Loucy (cell line): ENCODE data around the gene PDE8A.

Experiments
- H2AFZ ChIP-seq: fragments of 200-600 bp; sonication (generic); 2 replicates; pipeline ENCODE4 v1.6.0; 2016; ENCODE audit warnings: antibody characterized with exemption, mild to moderate bottlenecking, low read length, moderate library complexity
- H3F3A ChIP-seq: fragments of 200-600 bp; 2 replicates; pipeline ENCODE4 v1.6.0; 2016; ENCODE audit warnings: antibody characterized with exemption, low read depth, mild to moderate bottlenecking
- H3K27me3 ChIP-seq: fragments of 200-600 bp; sonication (generic); 2 replicates; pipeline ENCODE4 v1.6.1; 2014; ENCODE audit warnings: low read length, mild to moderate bottlenecking; ENCODE audit not compliant: insufficient read depth, poor library complexity, severe bottlenecking
- H3K36me3 ChIP-seq: fragments of 200-600 bp; sonication (generic); 2 replicates; pipeline ENCODE4 v1.6.1; 2016; ENCODE audit warnings: low read length; ENCODE audit not compliant: insufficient read depth
- H3K4me1 ChIP-seq: fragments of 200-600 bp; sonication (generic); 2 replicates; pipeline ENCODE4 v1.5.1; 2014; ENCODE audit warnings: low read length, mild to moderate bottlenecking; ENCODE audit not compliant: insufficient read depth, poor library complexity, severe bottlenecking
- H3K4me2 ChIP-seq: fragments of 200-600 bp; sonication (generic); 2 replicates; pipeline ENCODE4 v1.6.0; 2014; ENCODE audit warnings: antibody characterized with exemption, low read length, low read depth, mild to moderate bottlenecking; ENCODE audit not compliant: poor library complexity, severe bottlenecking
- H3K4me3 ChIP-seq: fragments of 200-600 bp; sonication (generic); 2 replicates; pipeline ENCODE4 v1.5.1; 2014; ENCODE audit warnings: low read length, mild to moderate bottlenecking, mixed read lengths; ENCODE audit not compliant: poor library complexity, severe bottlenecking
- H3K79me2 ChIP-seq: fragments of 200-600 bp; sonication (generic); 2 replicates; pipeline ENCODE4 v1.6.1; 2014; ENCODE audit warnings: low read length; ENCODE audit not compliant: insufficient read depth
- H3K9ac ChIP-seq: fragments of 200-600 bp; sonication (generic); 2 replicates; pipeline ENCODE4 v1.6.0; 2014; ENCODE audit warnings: mild to moderate bottlenecking, low read depth, low read length, moderate library complexity; ENCODE audit not compliant: poor library complexity, severe bottlenecking
- H3K9me2 ChIP-seq: fragments of 200-600 bp; sonication (generic); replicated peaks from 2 replicates; pipeline ENCODE4 v1.6.1; 2016; ENCODE audit warnings: low read depth, low read length, mixed read lengths
- H3K9me3 ChIP-seq: fragments of 200-600 bp; sonication (generic); 2 replicates; pipeline ENCODE4 v1.6.1; 2014; ENCODE audit warnings: mild to moderate bottlenecking, antibody characterized with exemption, low read length, low read depth; ENCODE audit not compliant: insufficient read depth
- H4K20me1 ChIP-seq: fragments of 200-600 bp; sonication (generic); 2 replicates; pipeline ENCODE4 v1.6.0; 2014; ENCODE audit warnings: antibody characterized with exemption, low read length, mild to moderate bottlenecking; ENCODE audit not compliant: insufficient read depth, poor library complexity, severe bottlenecking
- EZH2phosphoT487 ChIP-seq: fragments of 200-600 bp; IDR thresholded peaks from 2 replicates; pipeline ENCODE4 v1.6.1; 2018; ENCODE audit warnings: antibody characterized with exemption, mild to moderate bottlenecking, moderate library complexity, borderline replicate concordance
- TF ChIP-seq, protein P1 (sequence below): fragments of 200-600 bp; sonication (generic); conservative IDR thresholded peaks from 2 replicates; pipeline ENCODE4 v1.5.1; 2014; ENCODE audit warnings: mild to moderate bottlenecking, antibody characterized with exemption, low read length

PDE8A gene

DNA sequence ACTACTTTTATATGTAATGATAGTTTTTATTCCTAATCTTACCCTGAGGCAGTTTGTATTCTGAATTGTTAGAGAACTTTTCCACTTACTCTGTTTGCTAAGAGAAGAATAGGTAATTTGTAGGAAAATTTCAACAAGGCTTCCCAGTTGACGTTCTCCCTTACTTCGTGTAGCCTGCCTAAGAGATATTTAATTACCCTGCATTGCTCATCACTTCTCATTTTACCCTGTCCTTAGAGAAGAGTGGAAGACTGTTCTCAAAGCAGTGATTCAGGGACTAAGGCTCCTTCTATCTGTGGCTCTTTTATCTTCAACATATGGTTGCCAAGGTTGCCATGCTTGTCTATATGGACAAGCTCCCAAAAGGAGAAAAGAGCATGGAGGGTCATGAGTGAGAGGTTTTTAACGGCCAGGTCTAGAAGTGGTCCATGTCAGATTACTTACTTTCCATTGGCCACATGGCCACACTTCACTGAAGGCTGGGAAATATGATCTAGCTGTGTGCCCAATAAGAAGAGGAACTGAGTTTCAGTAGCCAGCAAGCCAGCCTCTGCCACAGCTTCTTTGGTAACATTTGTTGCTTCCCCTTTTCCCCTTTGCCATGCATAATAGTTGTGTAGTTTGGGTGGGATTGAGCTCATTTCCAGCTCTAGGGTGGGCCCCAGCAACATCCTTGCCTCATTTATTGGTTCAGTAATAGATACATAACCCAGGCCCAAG is 22.1 kb downstream of the PDE8A start:
- H3K79me2 ChIP-seq = peaks cover 76% of the 10 kb centered on the region
- peaks cover 18% of the 10 kb centered on the region for H3K4me1 ChIP-seq
- no peak overlapping the region for H2AFZ ChIP-seq
- no peaks in the 10 kb centered on the region for H3K9me2 ChIP-seq
- H3K9ac ChIP-seq = no peak overlapping the region
- no peak overlapping the region for H3K4me2 ChIP-seq
- TF ChIP-seq, protein P1, sequence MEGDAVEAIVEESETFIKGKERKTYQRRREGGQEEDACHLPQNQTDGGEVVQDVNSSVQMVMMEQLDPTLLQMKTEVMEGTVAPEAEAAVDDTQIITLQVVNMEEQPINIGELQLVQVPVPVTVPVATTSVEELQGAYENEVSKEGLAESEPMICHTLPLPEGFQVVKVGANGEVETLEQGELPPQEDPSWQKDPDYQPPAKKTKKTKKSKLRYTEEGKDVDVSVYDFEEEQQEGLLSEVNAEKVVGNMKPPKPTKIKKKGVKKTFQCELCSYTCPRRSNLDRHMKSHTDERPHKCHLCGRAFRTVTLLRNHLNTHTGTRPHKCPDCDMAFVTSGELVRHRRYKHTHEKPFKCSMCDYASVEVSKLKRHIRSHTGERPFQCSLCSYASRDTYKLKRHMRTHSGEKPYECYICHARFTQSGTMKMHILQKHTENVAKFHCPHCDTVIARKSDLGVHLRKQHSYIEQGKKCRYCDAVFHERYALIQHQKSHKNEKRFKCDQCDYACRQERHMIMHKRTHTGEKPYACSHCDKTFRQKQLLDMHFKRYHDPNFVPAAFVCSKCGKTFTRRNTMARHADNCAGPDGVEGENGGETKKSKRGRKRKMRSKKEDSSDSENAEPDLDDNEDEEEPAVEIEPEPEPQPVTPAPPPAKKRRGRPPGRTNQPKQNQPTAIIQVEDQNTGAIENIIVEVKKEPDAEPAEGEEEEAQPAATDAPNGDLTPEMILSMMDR = no peak
- TF ChIP-seq EZH2phosphoT487 = no peak
- no peaks in the 10 kb centered on the region for H3K36me3 ChIP-seq
- H3K4me3 ChIP-seq = no peak overlapping the region
- H3K27me3 ChIP-seq = no peaks in the 10 kb centered on the region
- no peaks in the 10 kb centered on the region for H4K20me1 ChIP-seq
- no peaks in the 10 kb centered on the region for H3K9me3 ChIP-seq
- H3F3A ChIP-seq = no peaks in the 10 kb centered on the region

DNA sequence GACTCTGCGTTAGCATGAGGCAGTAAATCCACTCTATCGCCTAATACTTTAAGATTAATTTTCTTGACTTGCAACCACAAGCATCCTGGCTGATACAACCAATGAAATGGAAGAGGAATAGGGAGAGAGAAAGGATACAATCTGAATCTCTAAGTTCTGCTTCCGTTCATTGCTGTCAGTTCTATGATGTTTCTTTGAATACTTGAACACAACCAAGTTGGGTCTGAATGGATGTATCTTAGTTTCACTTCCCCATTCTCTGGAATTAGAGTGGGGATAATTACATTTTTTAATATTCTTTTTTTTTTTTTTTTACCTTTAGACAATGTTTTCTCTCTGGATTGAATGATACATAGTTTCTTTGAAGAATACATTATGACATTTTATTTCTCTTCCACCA is 22.9 kb downstream of the PDE8A start:
- Histone ChIP-seq H3K36me3 (no peaks in the 10 kb centered on the region), H3K9me2 (no peaks in the 10 kb centered on the region), H3K27me3 (no peaks in the 10 kb centered on the region), H3K9ac (no peak overlapping the region), H3K4me3 (no peak overlapping the region), H3F3A (peaks cover 1% of the 10 kb centered on the region), H3K9me3 (no peaks in the 10 kb centered on the region), H3K4me2 (no peak overlapping the region), H3K4me1 (peaks cover 26% of the 10 kb centered on the region), H2AFZ (no peak overlapping the region), H3K79me2 (peaks cover 77% of the 10 kb centered on the region), H4K20me1 (no peaks in the 10 kb centered on the region)
- TF ChIP-seq, protein P1 = no peak

DNA sequence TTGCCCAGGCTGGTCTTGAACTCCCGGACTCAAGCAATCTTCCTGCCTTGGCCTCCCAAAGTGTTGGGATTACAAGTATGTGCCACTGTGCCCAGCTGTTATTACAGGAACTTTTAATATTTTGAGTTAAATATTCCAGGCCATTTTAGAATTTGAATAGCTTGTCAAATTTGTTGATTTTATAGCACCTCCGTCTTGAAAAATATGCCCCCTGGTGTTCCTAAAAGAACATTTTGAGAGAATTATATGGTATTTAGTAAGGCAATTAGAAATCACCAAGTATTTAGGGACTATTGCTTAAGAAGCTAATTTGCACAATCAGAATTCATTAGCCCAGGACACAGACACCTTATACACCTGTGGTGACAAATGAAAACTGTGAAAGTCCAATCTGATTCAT is 23.7 kb downstream of the PDE8A start:
- no peaks in the 10 kb centered on the region for H4K20me1 ChIP-seq
- no peaks in the 10 kb centered on the region for H3K9me2 ChIP-seq
- no peak overlapping the region for H2AFZ ChIP-seq
- H3K27me3 ChIP-seq = no peaks in the 10 kb centered on the region
- H3K79me2 ChIP-seq = peaks cover 75% of the 10 kb centered on the region
- H3K4me3 ChIP-seq = no peak overlapping the region
- peaks cover 31% of the 10 kb centered on the region for H3K4me1 ChIP-seq
- H3K36me3 ChIP-seq = no peaks in the 10 kb centered on the region
- H3K9me3 ChIP-seq = no peaks in the 10 kb centered on the region
- TF ChIP-seq, protein P1 = peak; percentile 40
- TF ChIP-seq EZH2phosphoT487 = no peak
- peaks cover 9% of the 10 kb centered on the region for H3F3A ChIP-seq
- H3K4me2 ChIP-seq = no peak overlapping the region
- H3K9ac ChIP-seq = no peak overlapping the region
